CD4-positive, alpha-beta T cell treated with Interferon alpha-2 for 1 hour (primary cell): ENCODE results near the gene CTTNBP2.

Source experiments
- DNase-seq, 2 donors: peaks; one replicate each; pipeline ENCODE4 v3.0.0-alpha.2; 2020 to 2022

CTTNBP2 gene

GRCh38 chr7:117816727-117817126 lies 56.5 kb downstream of the CTTNBP2 start:
- no peak for DNase-seq

DNA sequence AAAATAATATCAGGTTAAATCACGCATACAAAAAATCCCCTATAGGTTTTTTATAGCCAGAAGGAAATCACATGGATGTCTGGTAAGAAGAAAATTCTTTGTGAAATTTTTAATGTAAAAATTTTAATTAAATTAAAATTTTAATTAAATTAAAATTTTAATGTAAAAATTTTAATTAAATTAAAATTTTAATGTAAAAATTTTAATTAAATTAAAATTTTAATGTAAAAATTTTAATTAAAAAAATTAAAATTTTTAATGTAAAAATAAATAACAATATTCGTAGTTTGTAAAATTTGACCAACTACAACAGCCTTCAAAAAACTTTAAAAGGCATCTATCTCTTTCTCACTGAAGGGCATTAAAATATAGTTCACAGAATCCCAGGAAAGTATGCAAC lies 61.5 kb downstream of the CTTNBP2 start:
- no peak for DNase-seq

DNA sequence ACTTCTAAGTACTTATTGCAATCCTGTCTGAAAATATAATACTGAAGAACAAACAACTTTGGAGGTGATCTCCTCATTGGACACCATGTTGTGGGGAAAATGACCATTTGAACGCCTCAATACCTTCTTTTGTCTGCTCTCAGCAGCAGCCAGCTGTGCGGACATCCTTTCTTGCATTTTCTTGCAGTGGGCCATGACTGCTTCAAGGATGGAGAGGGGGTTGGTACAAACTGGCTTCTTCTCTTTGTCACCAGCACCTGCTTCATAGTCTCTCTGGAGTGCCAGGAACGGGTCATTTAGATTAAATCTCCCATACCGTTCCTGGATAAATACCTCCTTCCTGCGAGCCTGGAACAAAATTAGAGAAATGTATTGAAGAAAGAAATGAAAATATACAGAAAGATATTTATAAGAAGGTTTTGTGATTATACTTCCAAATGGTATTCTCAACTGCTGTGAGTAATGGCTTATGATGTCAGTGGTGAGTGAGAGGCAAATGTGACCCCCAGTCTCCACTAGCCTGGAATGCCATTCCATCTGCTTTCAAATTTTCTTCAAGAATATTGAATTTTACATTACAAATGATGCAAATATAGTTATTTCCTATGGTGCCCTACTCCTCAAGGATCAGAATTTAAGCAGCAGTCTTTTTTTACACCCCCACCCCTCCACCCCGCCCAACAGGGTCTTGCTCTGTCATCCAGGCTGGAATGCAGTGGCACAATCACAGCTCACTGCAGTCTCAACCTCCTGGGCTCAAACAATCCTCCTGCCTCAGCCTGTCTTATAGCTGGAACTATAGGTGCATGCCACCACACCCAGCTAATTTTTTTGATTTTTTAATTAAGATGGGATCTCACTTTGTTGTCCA lies 62.4 kb downstream of the CTTNBP2 start:
- no peak for DNase-seq

DNA sequence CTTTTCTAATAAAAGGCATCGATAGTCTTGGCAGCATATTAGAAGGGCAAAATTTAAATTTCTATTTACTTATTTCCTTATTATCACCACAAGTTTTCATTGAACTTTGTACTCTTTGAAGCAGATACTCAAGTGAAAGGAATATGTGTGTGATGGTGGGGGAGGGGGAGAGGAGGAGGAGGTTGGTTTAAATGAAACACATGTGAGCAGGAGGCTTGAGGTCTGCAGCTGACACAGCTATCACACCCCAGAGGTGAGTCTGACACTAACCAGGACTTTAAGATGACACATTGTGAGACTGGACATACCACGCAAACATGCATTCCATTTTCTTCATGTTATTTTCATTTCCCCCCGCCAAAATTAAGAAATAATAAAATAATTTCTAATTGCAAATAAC lies 63.3 kb downstream of the CTTNBP2 start:
- no peak for DNase-seq

GRCh38 chr7:117808910-117809705 lies 64.1 kb downstream of the CTTNBP2 start:
- no peak for DNase-seq

DNA sequence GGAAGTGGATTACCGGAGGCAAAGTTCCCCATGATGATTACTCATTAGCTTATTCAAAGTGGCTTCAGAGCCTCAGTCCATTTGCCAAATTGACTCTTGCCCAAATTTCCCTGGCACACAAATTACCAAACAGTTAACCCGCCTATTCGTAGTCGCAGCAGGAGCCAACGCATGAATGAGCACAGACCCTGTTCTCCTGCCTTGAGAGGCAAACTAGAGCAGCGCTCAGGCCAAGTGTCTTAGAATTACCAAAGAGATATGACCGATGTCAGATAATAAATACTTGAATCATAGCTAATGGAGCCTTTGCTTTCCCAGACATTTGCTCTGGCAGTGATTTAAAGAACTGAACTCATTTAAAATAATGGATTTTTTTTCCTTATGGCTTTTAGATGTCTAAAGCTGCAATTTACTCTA lies 64.9 kb downstream of the CTTNBP2 start:
- no peak for DNase-seq

- DNase-seq: no peak
These were observed 65.6 kb downstream of the CTTNBP2 start for GRCh38 chr7:117807676-117808075.

DNA sequence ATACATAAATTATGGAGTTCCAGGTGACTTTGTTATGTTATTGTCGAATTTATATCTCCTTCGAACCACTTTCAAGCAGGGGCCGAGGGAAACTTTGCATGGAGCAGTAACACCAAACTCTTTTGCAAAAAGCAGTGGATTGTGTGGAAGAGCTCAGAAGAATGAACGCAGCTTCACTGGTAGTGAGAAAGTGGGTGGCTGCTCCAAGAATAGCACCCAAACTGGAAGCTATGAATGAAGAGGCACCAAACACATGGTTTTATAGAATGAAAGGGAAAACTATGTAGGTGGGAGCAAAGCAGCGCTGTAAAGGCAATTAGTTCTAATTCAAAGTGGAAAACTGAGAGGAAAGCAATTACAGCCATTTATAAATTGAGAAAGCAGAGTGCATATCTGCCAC lies 67.2 kb downstream of the CTTNBP2 start:
- DNase-seq: no peak

DNA sequence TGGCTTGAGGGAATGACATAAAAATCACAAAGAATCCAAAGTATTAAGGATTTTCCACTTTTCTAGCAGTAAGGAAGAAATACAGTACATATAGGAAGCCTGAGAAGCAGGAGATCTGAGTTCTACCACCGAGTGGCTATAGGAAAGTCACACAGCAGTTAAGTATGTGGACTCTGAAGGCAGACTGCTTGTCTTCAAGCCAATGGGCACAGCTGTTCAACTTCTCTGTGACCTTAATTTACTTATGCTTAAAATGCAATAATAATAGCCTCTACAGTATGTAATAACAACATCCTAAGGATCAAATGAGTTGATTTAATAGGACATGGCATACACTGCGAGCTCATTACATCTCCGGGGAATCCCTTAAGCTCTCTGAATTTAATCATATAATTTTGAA lies 68.0 kb downstream of the CTTNBP2 start:
- no peak for DNase-seq

DNA sequence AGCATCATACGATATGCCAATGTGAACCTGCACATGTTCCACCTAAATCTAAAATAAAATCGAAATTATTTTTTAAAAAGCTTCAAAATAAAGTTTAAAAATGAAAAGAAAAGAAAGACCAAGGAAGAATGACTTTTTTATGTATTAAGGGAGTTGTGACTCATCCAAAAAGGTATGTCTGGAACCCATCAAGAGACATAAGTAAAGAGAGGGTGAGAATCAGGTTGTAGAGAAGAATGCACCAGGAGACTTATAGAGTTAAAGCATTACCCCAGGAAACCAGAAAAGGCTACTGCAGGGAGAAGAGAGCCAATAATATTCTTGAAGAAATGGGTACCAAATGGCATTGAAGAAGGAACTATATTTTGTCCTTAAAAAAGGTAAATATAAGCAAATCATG lies 69.8 kb downstream of the CTTNBP2 start:
- DNase-seq: no peak

GRCh38 chr7:117802660-117803059 lies 70.6 kb downstream of the CTTNBP2 start:
- DNase-seq: no peak

- DNase-seq: no peak
These were observed 72.4 kb downstream of the CTTNBP2 start for GRCh38 chr7:117800841-117801240.

- no peak for DNase-seq
These were observed 72.8 kb downstream of the CTTNBP2 start for GRCh38 chr7:117800406-117800805.

GRCh38 chr7:117796889-117797288 lies 76.4 kb downstream of the CTTNBP2 start:
- no peak for DNase-seq

- no peak for DNase-seq
These were observed 79.3 kb downstream of the CTTNBP2 start for GRCh38 chr7:117793976-117794375.

- no peak for DNase-seq
These were observed 79.7 kb downstream of the CTTNBP2 start for GRCh38 chr7:117793521-117793920.

DNA sequence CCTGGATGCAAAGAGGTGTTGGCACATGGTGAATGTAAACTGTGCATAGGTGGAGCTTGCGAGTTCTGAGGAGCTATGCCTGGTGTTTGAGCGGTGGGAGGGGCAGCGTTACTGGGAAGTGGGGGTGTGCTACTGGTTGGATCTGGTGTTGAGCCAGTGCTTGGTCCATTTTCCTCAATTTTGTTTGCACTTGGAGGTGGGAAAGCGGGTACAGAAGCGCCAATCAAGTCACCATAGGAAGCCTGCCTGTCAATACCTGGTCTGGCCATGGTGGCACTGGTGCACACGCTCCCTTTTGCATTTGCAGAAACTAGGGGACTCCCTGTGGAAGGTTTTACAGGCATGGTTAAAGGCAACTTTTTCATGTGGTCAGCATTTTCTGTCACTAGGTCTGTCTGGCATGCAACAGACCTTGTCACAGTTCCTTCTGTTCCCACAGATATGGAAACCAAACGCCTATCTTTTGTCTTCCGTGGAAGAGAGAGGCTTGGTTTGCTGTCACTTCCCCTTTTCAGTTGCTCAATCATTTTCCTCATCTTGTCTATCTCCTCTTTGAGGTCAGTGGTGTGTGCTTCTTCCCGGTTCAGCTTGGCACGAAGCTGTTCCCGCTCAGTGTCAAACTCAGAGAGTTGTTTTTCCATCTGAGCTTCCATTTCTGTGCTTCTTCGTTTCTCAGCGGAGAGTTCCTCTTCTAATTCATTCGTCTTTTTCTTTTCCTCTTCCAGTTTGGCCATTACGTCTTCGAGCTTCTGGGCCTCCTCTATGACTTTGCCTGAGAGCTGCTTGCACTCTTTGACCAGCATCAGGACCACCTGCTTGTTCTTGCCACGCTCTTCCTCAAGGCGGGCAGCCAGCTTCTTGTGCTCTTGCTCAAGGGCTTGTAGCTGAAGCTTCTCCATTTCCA lies 81.1 kb downstream of the CTTNBP2 start:
- peak; percentile 9 for DNase-seq

DNA sequence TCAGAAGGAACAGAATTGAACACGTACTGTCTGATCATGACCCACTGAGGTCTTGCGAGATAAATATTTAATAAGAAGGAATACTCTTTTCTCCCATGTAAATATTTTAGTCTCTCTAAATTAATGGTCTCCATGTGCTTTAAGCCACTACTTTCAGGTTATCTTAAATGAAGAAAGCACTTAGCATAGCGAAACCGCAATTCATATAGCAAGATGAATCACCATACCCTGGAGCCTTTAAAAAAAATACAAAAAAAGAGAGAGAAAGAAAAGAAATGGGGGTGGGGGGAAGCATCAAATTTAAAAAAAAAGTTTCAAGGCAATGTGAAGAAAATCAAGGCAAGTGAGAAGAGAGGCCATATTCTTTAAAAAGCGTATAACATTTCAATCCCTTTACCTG lies 82.5 kb downstream of the CTTNBP2 start:
- no peak for DNase-seq

DNA sequence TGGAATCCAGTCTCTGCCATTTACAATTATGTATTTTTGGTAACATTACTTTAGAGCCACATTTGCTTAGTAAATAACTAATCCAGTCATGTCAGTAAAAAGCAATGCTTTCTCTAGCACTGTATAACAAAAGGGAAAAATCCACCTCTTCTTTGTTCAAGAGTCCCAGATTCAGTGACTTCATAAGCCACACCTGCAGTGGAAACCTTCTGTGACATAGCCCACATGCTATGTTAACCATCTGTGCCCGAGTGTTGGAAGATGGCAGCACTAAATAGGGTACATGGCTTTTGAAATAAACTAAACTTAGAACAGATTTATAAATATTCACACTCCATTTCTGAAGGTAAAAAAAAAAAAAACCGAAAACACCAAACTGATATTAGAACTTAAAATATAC lies 83.0 kb downstream of the CTTNBP2 start:
- no peak for DNase-seq

- no peak for DNase-seq
These were observed 87.8 kb downstream of the CTTNBP2 start for GRCh38 chr7:117785431-117785830.

DNA sequence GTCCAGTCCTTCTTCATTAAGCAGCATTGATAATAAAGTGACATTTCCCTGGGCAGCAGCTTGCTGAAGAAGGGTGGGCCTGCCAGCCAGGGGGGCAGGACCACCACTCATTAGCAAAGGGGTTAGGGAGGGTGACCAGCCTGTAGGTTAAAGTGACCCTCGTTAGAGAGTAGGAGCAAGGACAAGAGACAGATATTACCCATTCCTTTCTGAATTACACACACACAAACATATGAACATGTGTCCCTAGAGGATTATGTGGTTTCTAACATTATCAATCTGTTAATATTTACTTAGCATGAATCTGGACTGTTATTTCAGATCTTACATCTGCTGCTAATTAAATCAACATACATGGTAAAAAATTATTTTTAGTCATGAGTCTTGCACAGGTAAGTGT lies 88.9 kb downstream of the CTTNBP2 start:
- no peak for DNase-seq

DNA sequence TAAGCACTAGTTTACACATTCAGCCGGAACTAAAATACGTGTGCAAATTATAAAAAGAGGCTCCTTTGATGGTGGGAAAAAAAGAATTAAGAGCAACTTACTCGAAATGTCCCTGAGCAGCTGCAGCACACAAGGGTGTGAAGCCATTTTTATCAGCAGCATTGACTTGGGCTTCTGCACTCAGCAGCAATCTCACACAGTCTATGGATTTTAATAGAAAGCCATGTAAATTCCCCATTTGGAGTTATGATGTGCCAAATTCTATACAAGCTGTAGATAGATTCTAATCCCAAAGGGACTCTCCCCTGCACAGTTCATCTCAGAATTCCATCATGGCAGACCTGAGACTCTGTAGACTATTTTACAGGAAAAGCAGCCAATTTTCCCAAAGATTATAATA lies 90.5 kb downstream of the CTTNBP2 start:
- DNase-seq: no peak

GRCh38 chr7:117781707-117782106 lies 91.5 kb downstream of the CTTNBP2 start:
- no peak for DNase-seq
